Endothelial cell of umbilical vein (primary cell): Measurements from ENCODE around the gene MYO15A.

Experiments used
- CTCF ChIP-seq, 2 donors: IDR thresholded peaks; 1 replicate in 1 of 2; 2 replicates in 1 of 2; pipeline ENCODE4 v1.5.1; 2011; ENCODE audit warnings: low read length in 2 of 2, mild to moderate bottlenecking in 2 of 2, moderate library complexity in 2 of 2, control low read depth in 1 of 2, inconsistent platforms in 1 of 2, low read depth in 1 of 2; ENCODE audit not compliant: insufficient read depth in 1 of 2; ENCODE audit errors: extremely low read depth in 1 of 2
- EZH2 ChIP-seq: IDR thresholded peaks from 2 replicates; pipeline ENCODE4 v1.6.1; 2012; ENCODE audit warnings: borderline replicate concordance, low read depth, mild to moderate bottlenecking, moderate library complexity, low read length, inconsistent platforms; ENCODE audit not compliant: severe bottlenecking
- POLR2A ChIP-seq: IDR thresholded peaks from 2 replicates; pipeline ENCODE4 v1.6.1; 2012; ENCODE audit warnings: low read depth, mild to moderate bottlenecking, control low read depth, low read length
- POLR2AphosphoS5 ChIP-seq: IDR thresholded peaks from 2 replicates; pipeline ENCODE4 v1.6.1; 2012; ENCODE audit warnings: low read depth, mild to moderate bottlenecking, control low read depth, low read length, moderate library complexity; ENCODE audit not compliant: insufficient read depth

GRCh38 chr17:18159551-18160120, 51.1 kb downstream of the MYO15A start:
- no peak for TF ChIP-seq POLR2AphosphoS5
- TF ChIP-seq CTCF (IDR thresholded peaks at IDR 0.05; ENCODE audit: extremely low read depth in 1 of 2, insufficient read depth in 1 of 2, low read depth in 1 of 2, low read length in 2 of 2) = no peak
- TF ChIP-seq POLR2A = no peak
- no peak for TF ChIP-seq EZH2
